ENCODE results near the gene NKIRAS1.

Gene NKIRAS1

GRCh38 chr3:23916886-23917678 is at the start of gene NKIRAS1, which contains the start of gene RPL15 (continued):
- TF ChIP-seq ZFP37 (tag by site-specific recombination; IDR thresholded peaks at IDR 0.05), result peak; percentile 97
- TF ChIP-seq ZBTB10 (tag by site-specific recombination; IDR thresholded peaks at IDR 0.05), result peak; percentile 79; the same call in 1 of the 2 replicates
- peak; percentile 95 for TF ChIP-seq ZNF2 (tag by site-specific recombination; IDR thresholded peaks at IDR 0.05)
- peak; percentile 88 for TF ChIP-seq SP2 (tag by site-specific recombination; IDR thresholded peaks at IDR 0.05)
- TF ChIP-seq BCL6B (tag by site-specific recombination; IDR thresholded peaks at IDR 0.05), result 0 out of 2 replicates have a peak, but pooled peaks have one; percentile 39
- TF ChIP-seq ZNF138 (tag by site-specific recombination; IDR thresholded peaks at IDR 0.05; ENCODE audit: borderline replicate concordance), result no peak
- TF ChIP-seq, protein P1, sequence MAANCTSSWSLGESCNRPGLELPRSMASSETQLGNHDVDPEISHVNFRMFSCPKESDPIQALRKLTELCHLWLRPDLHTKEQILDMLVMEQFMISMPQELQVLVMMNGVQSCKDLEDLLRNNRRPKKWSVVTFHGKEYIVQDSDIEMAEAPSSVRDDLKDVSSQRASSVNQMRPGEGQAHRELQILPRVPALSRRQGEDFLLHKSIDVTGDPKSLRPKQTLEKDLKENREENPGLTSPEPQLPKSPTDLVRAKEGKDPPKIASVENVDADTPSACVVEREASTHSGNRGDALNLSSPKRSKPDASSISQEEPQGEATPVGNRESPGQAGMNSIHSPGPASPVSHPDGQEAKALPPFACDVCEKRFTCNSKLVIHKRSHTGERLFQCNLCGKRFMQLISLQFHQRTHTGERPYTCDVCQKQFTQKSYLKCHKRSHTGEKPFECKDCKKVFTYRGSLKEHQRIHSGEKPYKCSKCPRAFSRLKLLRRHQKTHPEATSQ (tag by site-specific recombination; IDR thresholded peaks at IDR 0.05), result peak; percentile 87; the same call in 1 of the 2 replicates
- no peak for TF ChIP-seq ZNF19 (tag by site-specific recombination; IDR thresholded peaks at IDR 0.05; ENCODE audit: low read depth)
- no peak for TF ChIP-seq ZNF747 (tag by site-specific recombination; IDR thresholded peaks at IDR 0.05)
- peak; percentile 80 for TF ChIP-seq ZNF366 (tag by site-specific recombination; conservative IDR thresholded peaks at IDR 0.05)
- TF ChIP-seq GLIS2 (tag by site-specific recombination; IDR thresholded peaks at IDR 0.05), result peak; percentile 98
- no peak for TF ChIP-seq ZNF292 (tag by site-specific recombination; IDR thresholded peaks at IDR 0.05; ENCODE audit: borderline replicate concordance, low read depth)
- TF ChIP-seq IKZF3 (tag by site-specific recombination; IDR thresholded peaks at IDR 0.05), result no peak
- TF ChIP-seq MZF1 (tag by site-specific recombination; IDR thresholded peaks at IDR 0.05; ENCODE audit: borderline replicate concordance), result no peak
- TF ChIP-seq ZNF561 (tag by site-specific recombination; IDR thresholded peaks at IDR 0.05; ENCODE audit: borderline replicate concordance), result no peak
- peak; percentile 90 for TF ChIP-seq KLF8 (tag by site-specific recombination; IDR thresholded peaks at IDR 0.05)
- no peak for TF ChIP-seq ZNF175 (tag by site-specific recombination; IDR thresholded peaks at IDR 0.05)
- TF ChIP-seq ZNF341 (tag by site-specific recombination; IDR thresholded peaks at IDR 0.05; ENCODE audit: low read depth), result peak; percentile 87
- TF ChIP-seq ZNF37A (tag by site-specific recombination; IDR thresholded peaks at IDR 0.05), result no peak
- no peak for TF ChIP-seq AEBP2 (tag by site-specific recombination; IDR thresholded peaks at IDR 0.05; ENCODE audit: borderline replicate concordance)
- TF ChIP-seq, protein P2, sequence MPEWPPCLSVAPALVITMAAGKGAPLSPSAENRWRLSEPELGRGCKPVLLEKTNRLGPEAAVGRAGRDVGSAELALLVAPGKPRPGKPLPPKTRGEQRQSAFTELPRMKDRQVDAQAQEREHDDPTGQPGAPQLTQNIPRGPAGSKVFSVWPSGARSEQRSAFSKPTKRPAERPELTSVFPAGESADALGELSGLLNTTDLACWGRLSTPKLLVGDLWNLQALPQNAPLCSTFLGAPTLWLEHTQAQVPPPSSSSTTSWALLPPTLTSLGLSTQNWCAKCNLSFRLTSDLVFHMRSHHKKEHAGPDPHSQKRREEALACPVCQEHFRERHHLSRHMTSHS (tag by site-specific recombination; IDR thresholded peaks at IDR 0.05), result peak; percentile 44; the same call in 1 of the 2 replicates
- no peak for TF ChIP-seq ZNF677 (tag by site-specific recombination; IDR thresholded peaks at IDR 0.05)
- peak; percentile 71 for TF ChIP-seq KLF9 (tag by site-specific recombination; IDR thresholded peaks at IDR 0.05; ENCODE audit: low read depth)
- TF ChIP-seq ZNF660 (tag by site-specific recombination; IDR thresholded peaks at IDR 0.05), result peak; percentile 86
- TF ChIP-seq ZNF423 (tag by site-specific recombination; IDR thresholded peaks at IDR 0.05), result no peak
- TF ChIP-seq ZNF529 (tag by site-specific recombination; IDR thresholded peaks at IDR 0.05; ENCODE audit: insufficient replicate concordance), result no peak
- no peak for TF ChIP-seq ZSCAN16 (tag by site-specific recombination; IDR thresholded peaks at IDR 0.05)
- TF ChIP-seq ZNF837 (tag by site-specific recombination; IDR thresholded peaks at IDR 0.05), result peak; percentile 68; the same call in 1 of the 2 replicates
- peak; percentile 91; the same call in 1 of the 2 replicates for TF ChIP-seq REPIN1 (tag by site-specific recombination; IDR thresholded peaks at IDR 0.05; ENCODE audit: low read depth)
